GM12874 (cell line): ENCODE results near the gene FAM187B.

Experiments used
- TF ChIP-seq, protein P1 (sequence below): IDR thresholded peaks from 2 replicates; pipeline ENCODE4 v1.5.1; 2011; ENCODE audit warnings: low read depth, mild to moderate bottlenecking, control low read depth, low read length, moderate library complexity; ENCODE audit not compliant: insufficient read depth

FAM187B gene

DNA sequence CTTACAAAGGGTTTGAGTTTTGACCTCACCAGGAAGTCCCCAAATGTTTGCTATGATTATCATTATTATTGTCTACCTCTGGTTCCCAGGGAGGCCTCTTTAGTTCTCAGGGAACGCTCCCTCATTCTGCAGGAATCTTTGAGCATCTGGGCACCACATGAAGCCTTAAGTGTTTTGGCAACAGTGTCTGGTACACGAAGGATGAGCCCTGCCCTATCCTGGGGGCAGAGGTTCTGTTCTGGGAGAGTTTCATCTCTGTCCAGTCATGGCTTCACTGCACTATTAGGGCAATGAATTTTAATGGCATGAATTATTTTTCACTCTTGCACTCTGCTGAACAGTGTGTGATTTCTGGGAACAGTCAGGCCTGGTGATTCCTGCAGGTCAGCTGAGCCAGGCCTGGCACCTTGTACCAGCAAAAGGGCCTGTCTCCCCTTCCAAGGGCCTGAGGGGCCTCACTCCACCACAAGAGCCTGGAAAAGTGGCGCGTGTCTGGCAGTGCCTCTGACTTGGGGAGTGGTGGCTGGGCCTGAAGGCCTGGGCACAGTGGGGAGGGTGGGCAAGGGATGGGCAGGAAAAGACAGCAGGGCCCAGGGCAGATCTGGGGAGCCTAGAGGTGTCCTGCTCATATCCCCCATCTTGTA lies 4.6 kb downstream of the FAM187B start:
- TF ChIP-seq, protein P1, sequence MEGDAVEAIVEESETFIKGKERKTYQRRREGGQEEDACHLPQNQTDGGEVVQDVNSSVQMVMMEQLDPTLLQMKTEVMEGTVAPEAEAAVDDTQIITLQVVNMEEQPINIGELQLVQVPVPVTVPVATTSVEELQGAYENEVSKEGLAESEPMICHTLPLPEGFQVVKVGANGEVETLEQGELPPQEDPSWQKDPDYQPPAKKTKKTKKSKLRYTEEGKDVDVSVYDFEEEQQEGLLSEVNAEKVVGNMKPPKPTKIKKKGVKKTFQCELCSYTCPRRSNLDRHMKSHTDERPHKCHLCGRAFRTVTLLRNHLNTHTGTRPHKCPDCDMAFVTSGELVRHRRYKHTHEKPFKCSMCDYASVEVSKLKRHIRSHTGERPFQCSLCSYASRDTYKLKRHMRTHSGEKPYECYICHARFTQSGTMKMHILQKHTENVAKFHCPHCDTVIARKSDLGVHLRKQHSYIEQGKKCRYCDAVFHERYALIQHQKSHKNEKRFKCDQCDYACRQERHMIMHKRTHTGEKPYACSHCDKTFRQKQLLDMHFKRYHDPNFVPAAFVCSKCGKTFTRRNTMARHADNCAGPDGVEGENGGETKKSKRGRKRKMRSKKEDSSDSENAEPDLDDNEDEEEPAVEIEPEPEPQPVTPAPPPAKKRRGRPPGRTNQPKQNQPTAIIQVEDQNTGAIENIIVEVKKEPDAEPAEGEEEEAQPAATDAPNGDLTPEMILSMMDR = no peak

GRCh38 chr19:35223084-35223790 lies 5.3 kb downstream of the FAM187B start:
- TF ChIP-seq, protein P1 = no peak

DNA sequence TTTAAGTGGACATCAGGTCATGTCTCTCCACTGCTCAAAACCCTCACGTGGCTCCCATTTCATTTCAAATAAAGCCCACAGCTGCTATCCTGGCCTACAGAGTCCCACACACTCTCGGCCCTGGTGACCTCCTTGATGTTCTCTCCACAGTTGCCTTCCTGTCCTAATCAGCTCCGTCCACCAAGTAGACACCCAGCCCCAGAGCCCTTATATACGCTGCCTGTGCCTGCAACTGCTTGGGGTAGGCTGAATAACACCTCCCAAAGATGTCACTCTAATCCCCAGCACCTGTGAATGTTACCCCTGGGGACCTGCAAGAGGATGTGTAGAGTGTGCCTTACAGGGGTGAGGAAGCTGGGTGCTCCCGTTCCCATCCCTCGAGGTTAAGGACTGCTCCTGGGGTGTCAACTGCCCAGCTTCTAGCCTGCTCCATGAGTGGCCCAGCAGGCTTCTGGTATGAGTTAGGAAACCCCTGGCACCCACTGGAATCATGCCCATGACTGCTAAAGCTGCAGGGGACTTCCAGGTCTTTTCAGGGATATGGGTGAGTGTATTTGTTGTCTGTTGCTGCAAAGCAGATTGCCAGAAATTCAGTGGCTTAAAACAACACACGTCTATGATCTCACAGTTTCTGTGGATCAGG lies 6.0 kb downstream of the FAM187B start:
- TF ChIP-seq, protein P1 = no peak

- TF ChIP-seq, protein P1 = no peak
Measured at GRCh38 chr19:35220315-35220921, 8.1 kb downstream of the FAM187B start.

DNA sequence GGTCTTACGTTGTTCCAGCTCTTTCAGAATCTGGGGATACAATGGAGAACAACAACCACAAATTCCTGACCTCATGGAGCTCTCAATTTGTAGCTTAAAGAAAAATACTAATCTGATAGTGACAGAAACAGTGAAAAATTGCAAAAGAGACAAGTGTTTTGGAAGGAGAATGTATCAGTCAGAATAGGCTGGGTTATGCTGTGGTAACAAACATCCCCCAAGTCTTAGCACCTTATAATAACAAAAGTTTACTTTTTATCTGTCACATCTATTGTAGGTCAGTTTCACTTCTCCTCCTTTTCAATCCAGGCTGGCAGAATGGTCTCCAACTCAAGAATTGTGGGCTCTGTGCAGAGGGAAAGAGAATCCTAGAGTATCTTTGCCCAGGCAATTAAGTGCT lies 9.5 kb downstream of the FAM187B start:
- TF ChIP-seq, protein P1 = no peak

DNA sequence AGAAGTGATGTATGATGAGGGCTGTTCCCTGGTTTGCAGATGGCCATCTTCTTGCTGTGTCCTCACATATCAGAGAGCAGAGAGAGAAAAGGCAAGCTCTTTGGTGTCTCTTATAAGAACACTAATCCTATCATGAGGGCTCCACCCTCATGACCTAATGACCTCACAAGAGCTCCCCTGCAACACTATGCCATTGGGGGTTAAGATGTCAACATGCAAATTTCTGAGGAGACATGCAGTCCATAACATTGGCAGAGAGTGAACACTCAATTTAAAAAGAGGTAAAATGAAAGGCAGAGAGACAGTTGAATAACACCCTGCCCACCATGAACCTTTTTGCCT lies 10.9 kb downstream of the FAM187B start:
- TF ChIP-seq, protein P1 = no peak
